Activated naive CD8-positive, alpha-beta T cell (primary cell): Measurements from ENCODE around the gene TRAF5.
"Not testable (repeated sequence)": the region's sequence is repeated elsewhere in the genome, so short reads cannot be mapped to it uniquely, and the experiment has no call there.

Source experiments
- H3K27ac Mint-ChIP-seq: one replicate; pipeline ENCODE4 v1.8.0; 2021; ENCODE audit warnings: mixed read lengths
- H3K27me3 Mint-ChIP-seq: one replicate; pipeline ENCODE4 v1.8.0; 2021; ENCODE audit warnings: mixed read lengths
- H3K36me3 Mint-ChIP-seq: one replicate; pipeline ENCODE4 v1.8.0; 2021; ENCODE audit warnings: mixed read lengths
- H3K4me1 Mint-ChIP-seq: one replicate; pipeline ENCODE4 v1.8.0; 2021; ENCODE audit warnings: low read depth, mixed read lengths
- H3K4me3 Mint-ChIP-seq: one replicate; pipeline ENCODE4 v1.8.0; 2021; ENCODE audit warnings: mild to moderate bottlenecking, mixed read lengths
- H3K9me3 Mint-ChIP-seq: one replicate; pipeline ENCODE4 v1.8.0; 2021; ENCODE audit warnings: low read depth, mixed read lengths

The TRAF5 gene

DNA sequence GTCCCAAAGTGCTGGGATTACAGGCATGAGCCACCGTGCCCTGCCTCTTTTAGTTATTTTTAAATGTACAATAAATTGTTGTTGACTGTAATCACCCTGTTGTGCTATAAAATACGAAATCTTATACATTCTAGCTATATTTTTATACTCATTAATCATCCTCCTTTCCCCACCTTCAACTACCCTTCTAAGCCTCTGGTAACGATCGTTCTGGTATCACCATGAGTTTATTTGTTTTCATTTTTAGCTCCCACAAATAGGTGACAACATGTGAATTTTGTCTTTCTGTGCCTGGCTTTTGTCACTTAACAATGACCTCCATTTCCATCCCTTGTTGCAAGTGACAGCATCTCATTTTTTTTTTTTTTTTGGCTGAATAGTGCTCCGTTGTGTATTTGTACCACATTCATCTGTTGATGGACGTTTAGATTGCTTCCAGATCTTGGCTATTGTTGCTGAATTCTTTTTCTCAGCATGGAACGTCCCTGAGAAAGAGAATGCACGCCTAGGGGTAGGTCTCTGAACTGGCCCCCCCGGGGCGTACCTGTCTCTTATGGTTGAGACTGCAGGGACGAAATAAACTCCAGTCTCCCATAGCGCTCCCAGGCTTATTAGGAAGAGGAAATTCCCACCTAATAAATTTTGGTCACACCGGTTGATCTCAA, 71.8 kb downstream of the TRAF5 start:
- not testable (repeated sequence) for H3K27ac Mint-ChIP-seq, H3K4me1 Mint-ChIP-seq

DNA sequence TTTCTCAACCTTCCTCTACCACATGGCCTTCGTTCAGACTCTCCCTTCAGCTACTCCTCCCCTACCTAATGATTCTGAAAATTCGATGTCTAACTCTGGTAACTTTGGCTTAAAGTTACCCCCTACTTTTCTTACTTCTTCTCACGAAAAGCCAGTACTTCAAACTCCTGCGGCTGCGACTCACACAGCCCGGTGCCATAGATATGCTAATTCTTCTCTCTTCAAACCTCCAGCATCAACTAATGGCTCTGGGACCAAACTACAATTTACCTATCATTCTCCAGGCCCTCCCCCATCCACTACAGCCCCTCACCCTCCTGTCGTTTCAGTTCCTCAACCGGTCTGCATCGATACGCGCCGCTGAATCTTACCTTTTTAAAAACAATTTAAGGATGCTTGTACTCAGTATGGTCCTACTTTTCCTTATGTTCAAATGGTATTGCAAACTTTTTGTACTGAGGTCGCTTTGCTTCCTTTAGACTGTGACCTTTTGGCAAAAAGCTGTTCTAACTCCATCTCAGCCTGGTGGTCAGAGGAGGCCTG, 73.3 kb downstream of the TRAF5 start:
- not testable (repeated sequence) for H3K4me1 Mint-ChIP-seq, H3K9me3 Mint-ChIP-seq, H3K4me3 Mint-ChIP-seq, H3K27ac Mint-ChIP-seq, H3K27me3 Mint-ChIP-seq
- H3K36me3 Mint-ChIP-seq, result peaks cover 31% of the 10 kb centered on the region

More for the DNA sequence above, 71.8 kb downstream of the TRAF5 start:
- peaks cover 31% of the 10 kb centered on the region for H3K36me3 Mint-ChIP-seq
- not testable (repeated sequence) for H3K27me3 Mint-ChIP-seq, H3K4me3 Mint-ChIP-seq, H3K9me3 Mint-ChIP-seq

DNA sequence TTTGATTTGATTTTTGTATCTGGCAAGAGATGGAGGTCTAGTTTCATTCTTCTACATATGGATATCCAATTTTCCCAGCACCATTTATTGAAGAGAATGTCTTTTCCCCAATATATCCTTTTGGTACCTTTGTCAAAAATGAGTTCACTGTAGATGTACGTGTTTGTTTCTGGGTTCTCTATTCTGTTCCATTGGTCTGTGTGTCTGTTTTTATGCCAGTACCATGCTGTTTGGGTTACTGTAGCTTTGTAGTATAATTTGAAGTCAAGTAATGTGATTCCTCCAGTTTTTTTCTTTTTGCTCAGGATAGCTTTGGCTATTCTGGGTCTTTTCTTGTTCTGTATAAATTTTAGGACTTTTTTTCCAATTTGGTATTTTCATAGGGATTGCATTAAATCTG, 75.1 kb downstream of the TRAF5 start:
- not testable (repeated sequence) for H3K9me3 Mint-ChIP-seq, H3K4me1 Mint-ChIP-seq, H3K27me3 Mint-ChIP-seq, H3K4me3 Mint-ChIP-seq, H3K27ac Mint-ChIP-seq
- peaks cover 43% of the 10 kb centered on the region for H3K36me3 Mint-ChIP-seq

DNA sequence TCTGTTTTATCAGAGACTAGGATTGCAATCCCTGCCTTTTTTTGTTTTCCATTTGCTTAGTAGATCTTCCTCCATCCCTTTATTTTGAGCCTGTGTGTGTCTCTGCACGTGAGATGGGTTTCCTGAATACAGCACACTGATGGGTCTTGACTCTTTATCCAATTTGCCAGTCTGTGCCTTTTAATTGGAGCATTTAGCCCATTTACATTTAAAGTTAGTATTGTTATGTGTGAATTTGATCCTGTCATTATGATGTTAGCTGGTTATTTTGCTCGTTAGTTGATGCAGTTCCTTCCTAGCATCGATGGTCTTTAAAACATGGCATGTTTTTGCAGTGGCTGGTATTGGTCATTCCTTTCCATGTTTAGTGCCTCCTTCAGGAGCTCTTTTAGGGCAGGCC, 79.5 kb downstream of the TRAF5 start:
- peaks cover 19% of the 10 kb centered on the region for H3K4me1 Mint-ChIP-seq
- H3K36me3 Mint-ChIP-seq, result peaks cover 46% of the 10 kb centered on the region
- H3K27me3 Mint-ChIP-seq, result not testable (repeated sequence)

DNA sequence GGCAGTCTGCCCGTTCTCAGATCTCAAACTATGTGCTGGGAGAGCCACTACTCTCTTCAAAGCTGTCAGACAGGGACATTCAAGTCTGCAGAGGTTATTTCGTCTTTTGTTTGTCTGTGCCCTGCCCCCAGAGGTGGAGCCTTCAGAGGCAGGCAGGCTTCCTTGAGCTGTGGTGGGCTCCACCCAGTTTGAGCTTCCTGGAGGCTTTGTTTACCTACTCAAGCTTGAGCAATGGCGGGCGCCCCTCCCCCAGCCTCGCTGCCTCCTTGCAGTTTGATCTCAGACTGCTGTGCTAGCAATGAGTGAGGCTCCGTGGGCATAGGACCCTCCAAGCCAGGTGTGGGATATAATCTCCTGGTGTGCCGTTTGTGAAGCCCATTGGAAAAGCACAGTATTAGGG, 81.1 kb downstream of the TRAF5 start:
- H3K36me3 Mint-ChIP-seq, result peaks cover 41% of the 10 kb centered on the region
- peaks cover 19% of the 10 kb centered on the region for H3K4me1 Mint-ChIP-seq
- not testable (repeated sequence) for H3K27me3 Mint-ChIP-seq, H3K4me3 Mint-ChIP-seq, H3K9me3 Mint-ChIP-seq, H3K27ac Mint-ChIP-seq

More for the DNA sequence above, 79.5 kb downstream of the TRAF5 start:
- not testable (repeated sequence) for H3K4me3 Mint-ChIP-seq, H3K27ac Mint-ChIP-seq, H3K9me3 Mint-ChIP-seq

DNA sequence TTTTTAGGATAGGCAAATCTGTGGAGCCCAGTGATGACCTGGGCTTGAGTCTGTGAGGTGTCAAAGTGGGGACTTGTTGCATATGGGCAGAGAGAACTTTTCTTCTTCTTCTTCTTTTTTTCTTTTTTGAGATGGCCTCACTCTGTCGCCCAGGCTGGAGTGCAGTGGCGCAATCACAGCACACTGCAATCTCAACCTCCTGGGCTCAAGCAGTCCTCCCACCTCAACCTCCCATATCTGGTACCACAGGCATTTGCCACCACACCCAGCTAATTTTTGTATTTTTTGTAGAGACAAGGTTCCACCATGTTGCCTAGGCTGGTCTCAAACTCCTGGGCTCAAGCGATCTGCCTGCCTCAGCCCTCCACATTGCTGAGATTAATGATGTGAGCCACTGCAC, 85.0 kb downstream of the TRAF5 start:
- Mint-ChIP-seq H3K4me3 (no peak overlapping the region), H3K36me3 (peaks cover 25% of the 10 kb centered on the region), H3K27me3 (no peaks in the 10 kb centered on the region), H3K4me1 (peaks cover 22% of the 10 kb centered on the region), H3K27ac (no peak overlapping the region), H3K9me3 (peaks cover 4% of the 10 kb centered on the region)

DNA sequence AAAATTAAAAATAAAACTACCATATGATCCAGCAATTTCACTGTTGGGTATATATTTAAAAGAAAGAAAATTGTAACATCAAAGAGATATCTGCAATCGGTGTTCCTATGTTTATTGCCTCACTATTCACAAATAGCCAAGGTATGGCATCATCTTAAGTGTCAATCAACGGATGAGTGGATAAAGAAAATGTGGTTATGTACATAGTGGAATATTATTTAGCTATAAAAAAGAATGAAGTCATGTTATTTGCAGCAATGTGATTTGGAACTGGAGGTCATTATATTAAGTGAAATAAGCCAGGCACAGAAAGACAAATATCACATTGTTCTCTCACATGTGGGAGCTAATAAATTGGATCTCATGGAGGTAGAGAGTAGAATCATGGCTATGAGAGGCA, 89.1 kb downstream of the TRAF5 start:
- H3K27me3 Mint-ChIP-seq, result no peaks in the 10 kb centered on the region
- H3K4me1 Mint-ChIP-seq, result peaks cover 14% of the 10 kb centered on the region
- H3K27ac Mint-ChIP-seq, result peak overlapping the region; percentile 86
- peak overlapping the region; percentile 82 for H3K4me3 Mint-ChIP-seq
- H3K9me3 Mint-ChIP-seq, result no peaks in the 10 kb centered on the region
- peaks cover 7% of the 10 kb centered on the region for H3K36me3 Mint-ChIP-seq

DNA sequence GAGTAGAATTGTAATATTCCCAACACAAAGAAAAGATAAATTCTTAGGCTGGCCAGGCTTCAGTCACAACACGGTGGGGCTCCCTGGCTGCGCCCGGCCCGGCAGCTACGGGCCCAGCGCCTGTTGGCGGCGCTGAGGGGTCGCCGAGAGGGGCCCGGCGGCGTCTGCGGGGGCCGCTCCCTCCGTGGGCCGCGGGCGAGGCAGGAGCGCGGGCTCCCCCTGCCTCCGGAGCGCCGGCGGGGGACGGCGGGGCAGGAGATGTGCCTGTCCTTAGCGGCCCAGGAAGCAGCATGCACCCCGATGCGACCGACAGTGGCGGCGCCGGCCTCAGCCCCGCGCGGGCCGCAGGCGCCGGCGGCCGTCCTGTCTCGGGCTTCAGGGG, 89.6 kb downstream of the TRAF5 start:
- Mint-ChIP-seq H3K4me3 (peak overlapping the region; percentile 82), H3K27ac (peak overlapping the region; percentile 86), H3K4me1 (peaks cover 14% of the 10 kb centered on the region)
- not testable (repeated sequence) for H3K36me3 Mint-ChIP-seq, H3K27me3 Mint-ChIP-seq, H3K9me3 Mint-ChIP-seq

DNA sequence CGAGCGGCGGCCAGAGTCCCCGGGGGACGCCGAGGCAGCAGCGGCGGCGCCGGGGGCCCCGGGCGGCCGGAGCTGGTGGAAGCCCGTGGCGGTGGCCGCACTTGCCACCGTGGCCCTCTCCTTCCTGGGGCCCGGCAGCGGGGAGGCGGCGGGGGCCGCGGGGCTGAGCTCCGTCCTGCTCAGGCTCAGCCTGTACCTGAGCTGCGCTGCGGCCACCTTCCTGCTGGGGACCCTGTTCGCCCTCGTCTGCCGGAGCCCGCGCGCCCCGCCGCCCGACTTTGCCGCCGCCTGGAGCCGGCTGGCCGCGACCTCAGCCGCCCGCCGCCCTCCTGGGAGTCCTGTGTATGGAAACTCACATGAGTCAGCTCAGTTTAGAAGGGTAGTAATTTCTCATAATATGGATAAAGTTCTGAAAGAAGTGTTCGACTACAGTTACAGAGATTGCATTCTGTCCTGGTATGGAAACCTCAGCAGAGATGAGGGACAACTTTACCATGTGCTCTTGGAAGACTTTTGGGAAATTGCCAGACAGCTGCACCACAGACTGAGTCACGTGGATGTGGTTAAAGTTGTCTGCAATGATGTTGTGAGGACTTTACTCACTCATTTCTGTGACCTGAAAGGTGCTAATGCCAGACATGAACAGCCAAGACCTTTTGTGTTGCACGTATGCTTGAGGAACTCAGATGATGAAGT, 90.1 kb downstream of the TRAF5 start:
- Mint-ChIP-seq H3K27ac (peak overlapping the region; percentile 89), H3K4me3 (peak overlapping the region; percentile 71), H3K4me1 (peaks cover 14% of the 10 kb centered on the region)
- H3K36me3 Mint-ChIP-seq, H3K9me3 Mint-ChIP-seq, H3K27me3 Mint-ChIP-seq: not testable (repeated sequence)

DNA sequence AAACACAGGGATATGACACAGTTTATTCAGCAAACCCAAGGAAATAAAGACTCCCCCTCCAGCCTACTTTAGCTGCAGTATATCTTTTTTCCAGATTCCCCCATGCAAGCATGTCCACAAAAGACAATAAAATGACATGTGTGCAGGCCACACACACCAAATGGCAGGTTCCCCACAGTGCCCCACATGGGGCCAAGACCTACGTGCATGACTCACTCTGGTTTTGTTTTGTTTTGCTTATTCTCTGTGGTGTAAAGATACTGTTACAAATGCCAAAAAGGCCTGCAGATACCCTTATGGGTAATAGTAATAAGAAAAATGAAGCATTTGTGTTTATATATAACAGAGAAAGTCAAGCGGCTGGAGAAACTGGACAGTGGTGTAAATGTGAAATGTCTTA, 93.8 kb downstream of the TRAF5 start:
- no peaks in the 10 kb centered on the region for H3K27me3 Mint-ChIP-seq
- no peak overlapping the region for H3K4me3 Mint-ChIP-seq
- H3K36me3 Mint-ChIP-seq, result peaks cover 3% of the 10 kb centered on the region
- H3K4me1 Mint-ChIP-seq, result peaks cover 14% of the 10 kb centered on the region
- no peak overlapping the region for H3K27ac Mint-ChIP-seq
- H3K9me3 Mint-ChIP-seq, result no peaks in the 10 kb centered on the region

DNA sequence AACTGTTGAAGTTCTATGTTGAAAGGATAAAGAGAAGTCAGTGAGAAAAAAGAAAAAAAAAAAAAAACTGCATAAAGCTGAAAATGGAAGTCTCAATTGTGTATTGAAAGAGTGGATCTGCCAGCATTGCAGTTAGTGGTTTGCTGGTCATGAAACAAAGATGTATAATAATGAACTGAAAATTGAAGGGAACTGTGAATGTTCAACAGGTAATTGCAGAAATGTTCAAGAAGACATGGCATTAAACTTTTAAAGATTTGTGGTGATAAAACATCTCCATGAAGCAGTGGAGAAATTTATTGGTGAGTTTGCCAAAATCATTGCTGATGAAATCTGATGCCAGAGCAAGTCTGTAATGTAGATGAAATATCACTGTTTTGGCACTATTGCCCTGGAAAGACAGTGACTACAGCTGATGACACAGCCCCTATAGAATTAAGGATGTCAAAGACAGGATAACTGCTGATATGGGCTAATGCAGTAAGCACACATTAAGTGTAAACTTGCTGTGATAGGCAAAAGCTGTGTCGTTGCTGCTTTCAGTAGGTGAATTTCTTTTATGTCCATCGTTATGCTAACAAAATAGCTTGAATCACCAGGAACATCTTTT, 94.3 kb downstream of the TRAF5 start:
- Mint-ChIP-seq H3K4me1 (peaks cover 11% of the 10 kb centered on the region), H3K9me3 (no peaks in the 10 kb centered on the region), H3K36me3 (peaks cover under 1% of the 10 kb centered on the region), H3K27ac (no peak overlapping the region), H3K4me3 (no peak overlapping the region), H3K27me3 (no peaks in the 10 kb centered on the region)

DNA sequence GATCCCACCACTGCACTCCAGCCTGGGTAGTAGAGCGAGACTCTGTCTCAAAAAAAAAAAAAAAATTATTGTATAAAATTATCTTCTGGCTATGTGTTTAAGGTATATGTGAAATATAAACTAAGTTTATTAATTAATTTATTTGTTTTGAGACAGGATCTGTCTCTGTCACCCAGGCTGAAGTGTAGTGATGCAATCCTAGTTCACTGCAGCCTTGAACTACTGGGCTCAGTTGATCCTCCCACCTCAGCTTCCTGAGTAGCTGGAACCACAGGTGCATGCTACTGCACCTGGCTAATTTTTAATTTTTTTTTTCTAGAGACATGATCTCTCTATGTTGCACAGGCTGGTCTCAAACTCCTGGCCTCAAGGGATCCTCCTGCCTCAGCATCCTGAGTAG, 97.4 kb downstream of the TRAF5 start:
- Mint-ChIP-seq H3K36me3 (no peaks in the 10 kb centered on the region), H3K4me3 (no peak overlapping the region)

More for the DNA sequence above, 97.4 kb downstream of the TRAF5 start:
- Mint-ChIP-seq H3K27ac (no peak overlapping the region), H3K4me1 (peaks cover 2% of the 10 kb centered on the region), H3K9me3 (no peaks in the 10 kb centered on the region), H3K27me3 (no peaks in the 10 kb centered on the region)
